Testis (tissue), 2 donors: ENCODE data around the gene DCLRE1B.

Source experiments
- POLR2A ChIP-seq: fragments of 450-650 bp; IDR thresholded peaks from one replicate; pipeline ENCODE4 v1.6.1; 2017; ENCODE audit warnings: antibody characterized with exemption, mild to moderate bottlenecking, moderate library complexity
- TF ChIP-seq, protein P1 (sequence below), 3 experiments: fragments of 450-650 bp in 2 of 3; fragments of 200-600 bp in 1 of 3; sonication (generic) in 1 of 3; IDR thresholded peaks; one replicate each; pipeline ENCODE4 v1.5.1; 2016 to 2019; ENCODE audit warnings: antibody characterized with exemption in 3 of 3, mild to moderate bottlenecking in 2 of 3, moderate library complexity in 1 of 3

DNA sequence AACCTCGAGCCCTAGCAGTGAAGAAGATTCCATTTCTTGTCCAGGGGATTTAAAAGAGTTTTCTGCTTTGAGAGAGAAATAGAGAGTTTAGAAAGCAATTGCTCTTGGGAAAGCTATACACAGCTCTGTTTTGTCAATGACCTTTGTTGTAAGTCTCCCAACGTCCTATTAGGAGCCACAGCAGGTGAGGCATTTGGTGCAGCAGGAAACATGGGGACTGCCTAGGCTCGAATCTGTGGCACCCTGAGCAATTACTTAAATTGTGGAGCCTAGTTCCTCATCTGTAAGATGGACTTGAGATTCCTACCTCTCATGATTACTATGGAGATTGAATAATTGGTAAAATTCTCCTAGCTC, 8.2 kb downstream of the DCLRE1B start:
- TF ChIP-seq, protein P1, sequence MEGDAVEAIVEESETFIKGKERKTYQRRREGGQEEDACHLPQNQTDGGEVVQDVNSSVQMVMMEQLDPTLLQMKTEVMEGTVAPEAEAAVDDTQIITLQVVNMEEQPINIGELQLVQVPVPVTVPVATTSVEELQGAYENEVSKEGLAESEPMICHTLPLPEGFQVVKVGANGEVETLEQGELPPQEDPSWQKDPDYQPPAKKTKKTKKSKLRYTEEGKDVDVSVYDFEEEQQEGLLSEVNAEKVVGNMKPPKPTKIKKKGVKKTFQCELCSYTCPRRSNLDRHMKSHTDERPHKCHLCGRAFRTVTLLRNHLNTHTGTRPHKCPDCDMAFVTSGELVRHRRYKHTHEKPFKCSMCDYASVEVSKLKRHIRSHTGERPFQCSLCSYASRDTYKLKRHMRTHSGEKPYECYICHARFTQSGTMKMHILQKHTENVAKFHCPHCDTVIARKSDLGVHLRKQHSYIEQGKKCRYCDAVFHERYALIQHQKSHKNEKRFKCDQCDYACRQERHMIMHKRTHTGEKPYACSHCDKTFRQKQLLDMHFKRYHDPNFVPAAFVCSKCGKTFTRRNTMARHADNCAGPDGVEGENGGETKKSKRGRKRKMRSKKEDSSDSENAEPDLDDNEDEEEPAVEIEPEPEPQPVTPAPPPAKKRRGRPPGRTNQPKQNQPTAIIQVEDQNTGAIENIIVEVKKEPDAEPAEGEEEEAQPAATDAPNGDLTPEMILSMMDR (IDR thresholded peaks at IDR 0.05): no peak
- TF ChIP-seq POLR2A: no peak
